Lower leg skin (tissue), 4 donors: ENCODE data around the gene FOXA2. TPM values are rescaled to one million over a fixed set of nuclear protein-coding genes. Genes with fewer than 3 reads are reported as not detected.

Source experiments
- DNase-seq, 2 donors: peaks; one replicate each; pipeline ENCODE4 v3.0.0-alpha.2; 2019; ENCODE audit warnings: low spot score in 2 of 2
- H3K4me3 ChIP-seq: fragments of 200-600 bp; sonication (generic); 2 replicates; pipeline ENCODE4 v1.5.1; 2017; ENCODE audit warnings: mild to moderate bottlenecking, low read depth; ENCODE audit not compliant: poor library complexity, severe bottlenecking
- POLR2A ChIP-seq, 2 donors: fragments of 450-650 bp; IDR thresholded peaks; one replicate each; pipeline ENCODE4 v1.6.1; 2016 to 2017; ENCODE audit warnings: antibody characterized with exemption in 2 of 2, mild to moderate bottlenecking in 1 of 2, moderate library complexity in 1 of 2
- whole genome bisulfite sequencing, 2 donors: methylation state at CpG; one replicate each; pipeline ENCODE4 v1.1.5; 2018; 5-methylcytosine and 5-hydroxymethylcytosine counted together
- intact Hi-C: fragments of 100-400 bp; cut with DNase I; formaldehyde crosslinking; loops from one replicate; pipeline ENCODE4 v1.15.0; 2023; ENCODE audit warnings: low total_unique reads
- total RNA-seq, 4 donors: library from RNA; depleted of rRNA; stranded (reverse); fragments of >200 nt; gene quantifications; one replicate each; pipeline ENCODE4 v1.1.0, GENCODE V29; 2016
- TF ChIP-seq, protein P1 (sequence below), 3 donors: fragments of 450-650 bp; IDR thresholded peaks; one replicate each; pipeline ENCODE4 v1.5.1; 2016; ENCODE audit warnings: antibody characterized with exemption in 3 of 3, mild to moderate bottlenecking in 3 of 3, moderate library complexity in 2 of 3

FOXA2 gene
- total RNA-seq, 4 donors from 2014 or later = not detected

DNA sequence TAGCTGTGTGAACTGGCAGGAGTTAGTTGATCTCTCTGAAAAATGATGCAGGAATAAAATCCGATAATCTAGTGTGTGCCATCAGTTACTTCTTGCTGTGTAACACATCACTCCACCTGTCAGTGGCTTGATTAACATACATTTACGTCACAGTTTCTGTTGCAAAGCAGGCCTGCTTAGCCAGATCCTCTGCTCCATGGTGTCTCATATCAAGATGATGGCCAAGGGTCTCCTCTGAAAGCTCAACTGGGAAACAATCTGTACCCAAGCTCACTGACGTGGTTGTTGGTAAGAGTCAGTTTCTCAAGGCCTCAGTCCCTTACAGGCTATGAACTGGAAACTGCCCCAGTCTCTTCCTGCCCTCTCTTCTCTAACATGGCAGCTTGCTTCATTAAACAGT lies 51.8 kb downstream of the FOXA2 start:
- no peak for DNase-seq
- no peak for TF ChIP-seq POLR2A (IDR thresholded peaks at IDR 0.05)
- TF ChIP-seq, protein P1, sequence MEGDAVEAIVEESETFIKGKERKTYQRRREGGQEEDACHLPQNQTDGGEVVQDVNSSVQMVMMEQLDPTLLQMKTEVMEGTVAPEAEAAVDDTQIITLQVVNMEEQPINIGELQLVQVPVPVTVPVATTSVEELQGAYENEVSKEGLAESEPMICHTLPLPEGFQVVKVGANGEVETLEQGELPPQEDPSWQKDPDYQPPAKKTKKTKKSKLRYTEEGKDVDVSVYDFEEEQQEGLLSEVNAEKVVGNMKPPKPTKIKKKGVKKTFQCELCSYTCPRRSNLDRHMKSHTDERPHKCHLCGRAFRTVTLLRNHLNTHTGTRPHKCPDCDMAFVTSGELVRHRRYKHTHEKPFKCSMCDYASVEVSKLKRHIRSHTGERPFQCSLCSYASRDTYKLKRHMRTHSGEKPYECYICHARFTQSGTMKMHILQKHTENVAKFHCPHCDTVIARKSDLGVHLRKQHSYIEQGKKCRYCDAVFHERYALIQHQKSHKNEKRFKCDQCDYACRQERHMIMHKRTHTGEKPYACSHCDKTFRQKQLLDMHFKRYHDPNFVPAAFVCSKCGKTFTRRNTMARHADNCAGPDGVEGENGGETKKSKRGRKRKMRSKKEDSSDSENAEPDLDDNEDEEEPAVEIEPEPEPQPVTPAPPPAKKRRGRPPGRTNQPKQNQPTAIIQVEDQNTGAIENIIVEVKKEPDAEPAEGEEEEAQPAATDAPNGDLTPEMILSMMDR (IDR thresholded peaks at IDR 0.05) = no peak
- H3K4me3 ChIP-seq = no peak overlapping the region
- WGBS, 2 donors = 76 to 84% methylated on average over 3 of the region's 3 CpGs
- intact Hi-C loops = no loop called here

DNA sequence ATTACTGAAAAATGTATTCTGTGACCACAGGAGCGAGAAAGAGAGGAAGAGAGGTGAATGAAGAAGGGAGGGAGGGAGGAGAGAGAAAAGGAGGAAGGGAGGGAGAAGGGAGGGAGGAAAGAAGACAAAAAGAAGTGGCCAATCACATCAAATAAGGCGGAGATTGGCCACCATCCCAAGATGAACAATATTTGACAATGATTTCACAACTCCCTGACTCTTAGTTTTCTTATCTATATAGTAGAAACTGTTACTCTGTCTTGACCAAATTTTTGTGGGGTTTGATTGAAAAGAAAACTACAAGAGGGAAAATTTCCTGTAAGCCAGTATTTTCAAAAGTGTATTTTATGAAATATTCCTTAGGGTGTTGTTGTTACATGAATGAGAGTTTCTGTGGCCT lies 52.6 kb downstream of the FOXA2 start:
- no peak for DNase-seq
- H3K4me3 ChIP-seq = no peak overlapping the region
- intact Hi-C loops = no loop called here
- 71 to 85% methylated on average over 2 of the region's 2 CpGs for WGBS, 2 donors
- TF ChIP-seq, protein P1 (IDR thresholded peaks at IDR 0.05) = no peak
- TF ChIP-seq POLR2A (IDR thresholded peaks at IDR 0.05) = no peak

DNA sequence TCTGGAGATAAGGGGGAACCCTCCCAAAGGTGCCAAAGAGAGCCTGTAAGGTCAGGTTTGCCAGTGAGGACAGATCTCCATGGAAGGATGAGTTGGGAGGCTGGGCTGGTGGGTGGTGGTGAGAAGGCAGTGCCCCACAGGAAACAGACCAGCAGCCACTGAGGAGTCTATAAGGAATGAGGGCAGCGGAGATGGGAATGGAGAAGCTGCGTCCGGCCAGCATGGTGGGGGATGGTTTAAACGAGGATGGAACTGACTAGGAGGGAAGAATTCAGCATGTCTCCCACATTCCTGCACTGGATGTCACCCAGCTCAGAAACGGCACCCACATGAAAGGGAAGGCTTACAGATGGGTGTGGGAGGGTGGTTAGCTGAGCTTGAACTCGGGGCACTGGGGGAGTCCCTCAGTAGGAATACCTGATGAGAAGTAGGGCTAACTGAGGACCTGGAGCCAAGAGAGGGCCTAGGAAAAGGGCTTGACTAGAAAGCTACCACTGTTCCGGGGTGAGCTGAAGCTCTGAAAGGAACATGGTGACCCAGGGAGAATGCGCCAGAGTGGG lies 53.2 kb downstream of the FOXA2 start:
- TF ChIP-seq POLR2A (IDR thresholded peaks at IDR 0.05) = no peak
- TF ChIP-seq, protein P1 (IDR thresholded peaks at IDR 0.05) = no peak
- intact Hi-C loops = no loop called here
- WGBS, 2 donors = 72 to 75% methylated on average over 8 of the region's 8 CpGs
- DNase-seq = no peak
- H3K4me3 ChIP-seq = no peak overlapping the region
